Heart left ventricle (tissue), 16 donors: ENCODE results near the gene CCT5. TPM values are rescaled to one million over a fixed set of nuclear protein-coding genes. Genes with fewer than 3 reads are reported as not detected.
"Not testable (repeated sequence)": the region's sequence is repeated elsewhere in the genome, so short reads cannot be mapped to it uniquely, and the experiment has no call there.

Source experiments
- ATAC-seq, 4 donors: fragments of 200-7000 bp; cut with Tn5 transposase; one replicate each; pipeline ENCODE4 v1.9.1; 2020 to 2022; ENCODE audit warnings: moderate library complexity in 4 of 4, mild to moderate bottlenecking in 3 of 4, moderate number of reproducible peaks in 1 of 4
- DNase-seq, 5 donors: peaks; one replicate each; pipeline ENCODE4 v3.0.0-alpha.2; 2020
- H3K27ac ChIP-seq, 12 donors: fragments of 200-600 bp; sonication (generic) in 4 of 12; one replicate each; pipeline versions ENCODE4 v1.5.0 to v1.8.0; 2016 to 2022; ENCODE audit warnings: mild to moderate bottlenecking in 2 of 12
- H3K27me3 ChIP-seq, 9 donors: fragments of 200-600 bp; sonication (generic) in 2 of 9; one replicate each; pipeline versions ENCODE4 v1.5.1 to v1.8.0; 2016 to 2022; ENCODE audit warnings: mild to moderate bottlenecking in 3 of 9
- H3K36me3 ChIP-seq, 9 donors: fragments of 200-600 bp; sonication (generic) in 2 of 9; one replicate each; pipeline versions ENCODE4 v1.5.0 to v1.8.0; 2018 to 2022; ENCODE audit warnings: mild to moderate bottlenecking in 2 of 9
- H3K4me1 ChIP-seq, 12 donors: fragments of 200-600 bp; sonication (generic) in 4 of 12; one replicate each; pipeline versions ENCODE4 v1.5.0 to v1.8.0; 2016 to 2022; ENCODE audit warnings: mild to moderate bottlenecking in 3 of 12
- H3K4me3 ChIP-seq, 12 donors: fragments of 200-600 bp; sonication (generic) in 4 of 12; one replicate each; pipeline versions ENCODE4 v1.5.0 to v1.8.0; 2017 to 2022; ENCODE audit warnings: mild to moderate bottlenecking in 9 of 12, moderate library complexity in 4 of 12
- H3K9me3 ChIP-seq, 12 donors: fragments of 200-600 bp; sonication (generic) in 4 of 12; one replicate each; pipeline versions ENCODE4 v1.5.0 to v1.8.0; 2016 to 2022; ENCODE audit warnings: mild to moderate bottlenecking in 1 of 12
- POLR2A ChIP-seq, 2 donors: fragments of 450-650 bp; IDR thresholded peaks; one replicate each; pipeline ENCODE4 v1.6.1; 2017; ENCODE audit warnings: antibody characterized with exemption in 2 of 2, mild to moderate bottlenecking in 2 of 2, moderate library complexity in 2 of 2
- WGBS, 4 donors: extraction: QIAGEN DNeasy Blood & Tissue Kit in 2 of 4; methylation state at CpG; one replicate each; pipeline versions ENCODE4 v1.1.5 to v1.1.7; 2013 to 2018; 5-methylcytosine and 5-hydroxymethylcytosine counted together
- intact Hi-C, 10 donors: fragments of 100-400 bp; cut with DNase I; formaldehyde crosslinking; loops; one replicate each; pipeline versions ENCODE4 v1.11.1 to v1.14.2; 2022
- polyA plus RNA-seq, 2 donors: library from polyadenylated mRNA; stranded (reverse); fragments of 200-250 nt; gene quantifications; one replicate each; pipeline ENCODE4 v1.2.3, GENCODE V29; 2013
- total RNA-seq, 9 donors: library from RNA; depleted of rRNA in 2 of 9; stranded (reverse); fragments of >200 nt in 2 of 9; fragmentation: NEBNext Ultra II Directional in 3 of 9; extraction: Animal tissue kit (Norgen Biotek cat#: 25700) in 3 of 9; gene quantifications; one replicate each; pipeline versions ENCODE4 v1.1.0 to v1.2.4, GENCODE V29; 2016 to 2023
- TF ChIP-seq, protein P1 (sequence below), 12 donors: fragments of 200-600 bp; sonication (generic) in 4 of 12; IDR thresholded peaks; one replicate each; pipeline versions ENCODE4 v1.5.0 to v1.8.0; 2018 to 2022; ENCODE audit warnings: antibody characterized with exemption in 12 of 12, mild to moderate bottlenecking in 5 of 12
- donor health status: ischemic (EF 13 %, LVEDD 7.1; RV severe dilation, severe dysfunction).
- donor health status: healthy with polysubstance abuse.
- donor health status: DM: no; HTN: yes; CAD: no.
- donor health status: DM: no; HTN: no; CAD: no.
- donor health status: ischemic (EF 25% LVEDD 6.9; RV normal size, moderate dysfunction).
- donor health status: ischemic (EF 25% LVEDD 5.7; RV mildly dilated, moderate dysfunction).
- donor health status: healthy.
- donor health status: DM: yes; HTN: yes; CAD: no.
- donor health status: ischemic (EF 35%, LVEDD 5.7; RV mildly dilated, moderate dysfunction).
- donor health status: nonischemic (EF 11% LVEDD 7.7; RV severe dilation, severe dysfunction).
- donor health status: DM: yes; HTN: yes; CAD: no.
- donor health status: PGD.
- donor health status: ischemic (EF 29% LVEDD 5.4; RV normal size, mild dysfunction).
- donor health status: nonischemic (EF 23%, LVEDD 6.1; RV moderate dilation, normal function).

Gene CCT5
- total and polyA plus RNA-seq, 11 donors = 73.1 to 318 (median 108) TPM

DNA sequence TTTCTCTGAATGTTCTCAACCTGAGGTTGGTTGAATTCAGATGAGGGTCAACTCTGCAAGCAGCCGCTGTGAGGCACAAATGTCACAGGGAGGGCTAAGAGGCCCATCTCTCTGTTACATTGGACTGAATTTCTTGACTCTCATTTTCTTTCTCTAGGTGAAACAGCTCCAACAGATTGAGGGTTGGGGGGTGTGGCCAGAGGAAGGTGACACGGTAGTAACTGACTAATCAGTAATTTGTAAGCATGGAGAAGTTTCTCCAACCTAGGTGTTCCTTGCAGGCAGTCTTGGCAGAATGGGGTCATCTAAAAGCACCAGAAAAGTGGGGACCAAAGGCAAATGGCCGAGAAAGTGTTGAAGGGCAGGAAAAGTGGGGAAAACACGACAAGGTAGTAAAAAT lies 16.8 kb downstream of the CCT5 start:
- Histone ChIP-seq H3K36me3 (peaks cover 3 to 46% (median 40%) of the 10 kb centered on the region in 9 donors), H3K27me3 (no peaks in the 10 kb centered on the region), H3K27ac (no peak overlapping the region), H3K9me3 (no peaks in the 10 kb centered on the region), H3K4me1 (peaks cover 0 to 6% (median 0%) of the 10 kb centered on the region in 12 donors), H3K4me3 (no peak overlapping the region)
- 83 to 90% (median 88%) methylated on average over 4 of the region's 4 CpGs for WGBS, 4 donors
- ATAC-seq (no peak), DNase-seq (no peak)
- intact Hi-C loops = no loop called here
- TF ChIP-seq POLR2A (IDR thresholded peaks at IDR 0.05) = no peak
- TF ChIP-seq, protein P1, sequence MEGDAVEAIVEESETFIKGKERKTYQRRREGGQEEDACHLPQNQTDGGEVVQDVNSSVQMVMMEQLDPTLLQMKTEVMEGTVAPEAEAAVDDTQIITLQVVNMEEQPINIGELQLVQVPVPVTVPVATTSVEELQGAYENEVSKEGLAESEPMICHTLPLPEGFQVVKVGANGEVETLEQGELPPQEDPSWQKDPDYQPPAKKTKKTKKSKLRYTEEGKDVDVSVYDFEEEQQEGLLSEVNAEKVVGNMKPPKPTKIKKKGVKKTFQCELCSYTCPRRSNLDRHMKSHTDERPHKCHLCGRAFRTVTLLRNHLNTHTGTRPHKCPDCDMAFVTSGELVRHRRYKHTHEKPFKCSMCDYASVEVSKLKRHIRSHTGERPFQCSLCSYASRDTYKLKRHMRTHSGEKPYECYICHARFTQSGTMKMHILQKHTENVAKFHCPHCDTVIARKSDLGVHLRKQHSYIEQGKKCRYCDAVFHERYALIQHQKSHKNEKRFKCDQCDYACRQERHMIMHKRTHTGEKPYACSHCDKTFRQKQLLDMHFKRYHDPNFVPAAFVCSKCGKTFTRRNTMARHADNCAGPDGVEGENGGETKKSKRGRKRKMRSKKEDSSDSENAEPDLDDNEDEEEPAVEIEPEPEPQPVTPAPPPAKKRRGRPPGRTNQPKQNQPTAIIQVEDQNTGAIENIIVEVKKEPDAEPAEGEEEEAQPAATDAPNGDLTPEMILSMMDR (IDR thresholded peaks at IDR 0.05) = no peak

DNA sequence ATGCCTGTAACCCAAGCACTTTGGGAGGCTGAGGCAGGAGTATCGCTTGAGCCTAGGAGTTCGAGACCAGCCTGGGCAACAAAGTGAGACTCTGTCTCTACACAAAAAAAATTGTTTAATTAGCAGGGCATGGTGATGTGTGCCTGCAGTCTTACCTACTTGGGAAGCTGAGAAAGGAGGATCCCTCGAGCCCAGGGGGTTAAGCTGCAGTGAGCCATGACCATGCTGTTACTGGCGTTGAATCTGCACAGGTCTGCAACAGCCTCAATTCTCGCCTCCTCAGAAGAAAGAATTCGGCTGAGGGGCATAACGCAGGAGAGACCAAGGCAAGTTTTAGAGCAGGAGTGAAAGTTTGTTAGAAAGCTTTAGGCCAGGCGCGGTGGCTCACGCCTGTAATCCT lies 18.0 kb downstream of the CCT5 start:
- Histone ChIP-seq H3K4me1 (peaks cover 0 to 6% (median 0%) of the 10 kb centered on the region in 12 donors), H3K27ac (no peak overlapping the region), H3K36me3 (peaks cover 3 to 33% (median 27%) of the 10 kb centered on the region in 9 donors), H3K9me3 (peaks cover 0 to 4% (median 0%) of the 10 kb centered on the region in 12 donors), H3K4me3 (no peak overlapping the region), H3K27me3 (no peaks in the 10 kb centered on the region)
- DNase-seq (no peak), ATAC-seq (no peak)
- WGBS, 4 donors = 89 to 97% (median 95%) methylated on average over 10 of the region's 10 CpGs
- intact Hi-C loops = no loop called here
- TF ChIP-seq POLR2A (IDR thresholded peaks at IDR 0.05) = no peak
- TF ChIP-seq, protein P1 (IDR thresholded peaks at IDR 0.05) = no peak

DNA sequence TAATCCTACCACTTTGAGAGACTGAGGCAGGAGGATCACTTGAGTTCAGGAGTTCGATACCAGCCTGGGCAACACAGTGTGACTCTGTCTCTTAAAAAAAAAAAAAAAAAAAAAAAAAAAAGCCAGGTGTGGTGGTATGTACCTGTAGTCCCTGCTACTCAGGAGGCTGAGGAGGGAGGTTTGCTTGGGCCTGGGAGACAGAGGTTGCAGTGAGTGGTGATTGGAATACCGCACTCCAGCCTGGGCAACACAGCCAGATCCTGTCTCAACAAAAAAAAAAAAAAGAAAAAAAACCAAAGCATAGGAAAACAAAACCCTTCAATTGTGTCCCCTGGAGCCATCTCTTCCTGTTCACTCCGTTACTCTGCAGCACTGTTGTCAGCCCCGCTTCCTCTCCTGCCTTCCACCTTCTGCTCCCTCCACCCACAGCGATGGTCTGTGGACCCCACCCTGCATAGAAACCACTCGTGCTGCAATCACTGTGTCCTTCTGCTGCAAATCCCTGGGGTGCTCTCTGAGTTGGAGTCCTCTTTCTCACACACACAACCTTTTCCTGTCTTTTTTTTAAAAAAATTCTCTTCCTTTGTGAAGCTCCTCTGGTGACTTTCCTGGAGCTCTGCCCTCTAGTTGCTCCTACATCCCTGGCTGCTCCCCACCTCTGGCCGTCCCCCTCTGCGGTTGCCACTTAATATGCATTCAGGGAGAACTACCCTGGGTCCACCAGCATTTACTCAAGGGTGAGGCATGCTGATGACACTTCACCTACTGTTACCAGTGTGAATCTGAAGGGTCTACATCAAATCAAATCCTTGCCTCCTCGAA lies 22.2 kb downstream of the CCT5 start:
- H3K27ac ChIP-seq = no peak overlapping the region
- intact Hi-C loops = no loop called here
- no peak overlapping the region for H3K4me3 ChIP-seq
- ATAC-seq = peak in 1 of 4 donors; percentile 60
- TF ChIP-seq, protein P1 (IDR thresholded peaks at IDR 0.05) = no peak
- TF ChIP-seq POLR2A (IDR thresholded peaks at IDR 0.05) = no peak
- no peaks in the 10 kb centered on the region for H3K36me3 ChIP-seq
- no peaks in the 10 kb centered on the region for H3K27me3 ChIP-seq
- WGBS, 4 donors = 62 to 75% (median 69%) methylated on average over 9 of the region's 9 CpGs
- no peak for DNase-seq
- H3K9me3 ChIP-seq = peaks cover 0 to 4% (median 0%) of the 10 kb centered on the region in 12 donors
- H3K4me1 ChIP-seq = no peaks in the 10 kb centered on the region

DNA sequence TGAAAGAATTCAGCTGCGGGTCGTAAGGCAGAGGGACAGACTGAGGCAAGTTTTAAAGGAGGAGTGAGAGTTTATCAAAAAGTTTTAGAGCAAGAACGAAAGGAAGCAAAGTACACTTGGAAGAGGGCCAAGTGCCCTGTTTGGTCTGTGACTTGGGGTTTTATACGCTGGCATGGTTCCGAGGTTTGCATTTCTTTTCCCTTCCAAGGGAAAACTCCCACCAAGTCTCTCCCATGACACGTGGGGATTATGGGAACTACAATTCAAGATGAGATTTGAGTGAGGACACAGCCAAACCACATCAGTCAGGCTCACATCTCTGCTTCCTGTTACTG lies 22.8 kb downstream of the CCT5 start:
- H3K4me1 ChIP-seq, H3K9me3 ChIP-seq, H3K4me3 ChIP-seq, ATAC-seq, H3K27me3 ChIP-seq, H3K27ac ChIP-seq, DNase-seq, intact Hi-C loops, H3K36me3 ChIP-seq: not testable (repeated sequence)
- 52 to 68% (median 60%) methylated on average over 6 of the region's 6 CpGs for WGBS, 4 donors
